ENCODE measurements around the gene POLDIP2. TPM values are rescaled to one million over a fixed set of nuclear protein-coding genes. Genes with fewer than 3 reads are reported as not detected.
A peak's percentile ranks its signal among the peaks of the same experiment; 100 is the strongest.

Gene POLDIP2
- total and polyA plus RNA-seq, 2 of the 13 experiments (the other 11 are each of a cell fraction or from before 2014, with no cell fraction given), result 85.9 to 114 TPM

- TF ChIP-seq USF2 (IDR thresholded peaks at IDR 0.05; ENCODE audit: low read depth, low read length), result no peak
- no peak; the same call in 1 of the 2 replicates for TF ChIP-seq USF2 (CRISPR knock-in tag; IDR thresholded peaks at IDR 0.05; ENCODE audit: borderline replicate concordance)
- no peak for TF ChIP-seq NFRKB (IDR thresholded peaks at IDR 0.05)
- peak; percentile 81; the same call in 1 of the 2 replicates for TF ChIP-seq ZNF556 (CRISPR knock-in tag; IDR thresholded peaks at IDR 0.05; ENCODE audit: borderline replicate concordance)
- TF ChIP-seq GLI4 (CRISPR knock-in tag; IDR thresholded peaks at IDR 0.05; ENCODE audit: borderline replicate concordance), result no peak
- TF ChIP-seq CREBL2 (CRISPR knock-in tag; IDR thresholded peaks at IDR 0.05; ENCODE audit: borderline replicate concordance), result no peak
- peak; percentile 43; the same call in 1 of the 2 replicates for TF ChIP-seq ZNF331 (CRISPR knock-in tag; IDR thresholded peaks at IDR 0.05)
- TF ChIP-seq ZNF460 (CRISPR knock-in tag; IDR thresholded peaks at IDR 0.05; ENCODE audit: borderline replicate concordance), result peak; percentile 27; the same call in 1 of the 2 replicates
- no peak; the same call in 1 of the 2 replicates for TF ChIP-seq BCL3 (CRISPR knock-in tag; IDR thresholded peaks at IDR 0.05)
- peak; percentile 79; the same call in 1 of the 2 replicates for TF ChIP-seq ZNF724P (CRISPR knock-in tag; IDR thresholded peaks at IDR 0.05; ENCODE audit: borderline replicate concordance)
- TF ChIP-seq TBP (CRISPR knock-in tag; IDR thresholded peaks at IDR 0.05), result 0 out of 2 replicates have a peak, but pooled peaks have one; percentile 90
- TF ChIP-seq SMYD3 (CRISPR knock-in tag; IDR thresholded peaks at IDR 0.05), result no peak
- peak; percentile 89 for TF ChIP-seq RBFOX2 (IDR thresholded peaks at IDR 0.05; ENCODE audit: low read depth, low read length)
- no peak for TF ChIP-seq ZHX1 (CRISPR knock-in tag; IDR thresholded peaks at IDR 0.05; ENCODE audit: low read depth)
- TF ChIP-seq IRF9 (CRISPR knock-in tag; IDR thresholded peaks at IDR 0.05; ENCODE audit: borderline replicate concordance), result peak; percentile 25; the same call in 1 of the 2 replicates
- TF ChIP-seq ZBTB46 (CRISPR knock-in tag; IDR thresholded peaks at IDR 0.05; ENCODE audit: borderline replicate concordance), result no peak
- TF ChIP-seq ATF7 (IDR thresholded peaks at IDR 0.05), result peak; percentile 100
- peak; percentile 100 for TF ChIP-seq ATF7 (CRISPR knock-in tag; IDR thresholded peaks at IDR 0.05)
- 0 out of 2 replicates have a peak, but pooled peaks have one; percentile 7 for TF ChIP-seq BRD4 (CRISPR knock-in tag; IDR thresholded peaks at IDR 0.05)
- TF ChIP-seq SMARCC2 (IDR thresholded peaks at IDR 0.05), result no peak
Measured at GRCh38 chr17:28335201-28335958, 21.9 kb downstream of the POLDIP2 start, which contains the start of the genes IFT20 and TNFAIP1 (continued).
